OCI-LY7 (cell line): ENCODE data around the gene CHD5. TPM values are rescaled to one million over a fixed set of nuclear protein-coding genes. Genes with fewer than 3 reads are reported as not detected.

Source experiments
- BruUV-seq: library from RNA; stranded (reverse); fragments of 400-500 nt; replicated peaks from 2 replicates; lab custom pipeline; 2021; lab: Mats Ljungman, UMichigan
- CTCF ChIA-PET: fragments of 300-600 bp; sonication (Branson Sonifier 250); formaldehyde crosslinking; loops from one replicate; lab custom pipeline; 2022; ENCODE audit warnings: antibody characterized with exemption; ENCODE audit not compliant: unreplicated experiment; lab: Charles Lee
- POLR2A ChIA-PET: fragments of 300-600 bp; sonication (Branson Sonifier 250); formaldehyde crosslinking; loops from one replicate; lab custom pipeline; 2022; ENCODE audit warnings: antibody characterized with exemption; lab: Charles Lee
- DNase-seq: peaks from one replicate; pipeline ENCODE4 v3.0.0-alpha.2; 2015; ENCODE audit warnings: low spot score
- H2AFZ ChIP-seq: fragments of 200-600 bp; sonication (generic), shearing (Covaris generic); 2 replicates; pipeline ENCODE4 v1.6.1; 2014; ENCODE audit warnings: mild to moderate bottlenecking, antibody characterized with exemption, low read length, moderate library complexity
- H3K27ac ChIP-seq: fragments of 200-600 bp; sonication (generic); 2 replicates; pipeline ENCODE4 v1.5.1; 2014; ENCODE audit warnings: mixed run types, low read depth, mild to moderate bottlenecking, moderate library complexity, low read length, inconsistent platforms; ENCODE audit not compliant: poor library complexity, severe bottlenecking
- H3K36me3 ChIP-seq: fragments of 200-600 bp; sonication (generic); 2 replicates; pipeline ENCODE4 v1.6.1; 2014; ENCODE audit warnings: mild to moderate bottlenecking, antibody characterized with exemption, low read length, moderate library complexity, mixed read lengths; ENCODE audit not compliant: insufficient read depth
- H3K4me1 ChIP-seq: fragments of 200-600 bp; sonication (generic); 2 replicates; pipeline ENCODE4 v1.5.1; 2014; ENCODE audit warnings: mild to moderate bottlenecking, low read length; ENCODE audit not compliant: insufficient read depth, poor library complexity, severe bottlenecking
- H3K4me2 ChIP-seq: fragments of 200-600 bp; sonication (generic); 2 replicates; pipeline ENCODE4 v1.6.1; 2014; ENCODE audit warnings: mild to moderate bottlenecking, low read length
- H3K4me3 ChIP-seq: fragments of 200-600 bp; sonication (generic); 2 replicates; pipeline ENCODE4 v1.5.1; 2014; ENCODE audit warnings: mild to moderate bottlenecking, low read depth, low read length; ENCODE audit not compliant: poor library complexity, severe bottlenecking
- H3K79me2 ChIP-seq: fragments of 200-600 bp; sonication (generic); 2 replicates; pipeline ENCODE4 v1.6.1; 2016; ENCODE audit warnings: low read depth, mild to moderate bottlenecking, low read length, moderate library complexity, mixed read lengths; ENCODE audit not compliant: insufficient read depth
- H3K9me2 ChIP-seq: fragments of 200-600 bp; sonication (generic); 2 replicates; pipeline ENCODE4 v1.6.1; 2016; ENCODE audit warnings: mild to moderate bottlenecking, low read length, mixed read lengths; ENCODE audit not compliant: insufficient read depth
- H3K9me3 ChIP-seq: fragments of 200-600 bp; sonication (generic); 2 replicates; pipeline ENCODE4 v1.6.1; 2014; ENCODE audit warnings: mild to moderate bottlenecking, mixed run types, low read length, mixed read lengths
- H4K20me1 ChIP-seq: fragments of 200-600 bp; sonication (generic); 2 replicates; pipeline ENCODE4 v1.6.1; 2014; ENCODE audit warnings: mild to moderate bottlenecking, antibody characterized with exemption, low read length, moderate library complexity, mixed read lengths; ENCODE audit not compliant: insufficient read depth
- EZH2phosphoT487 ChIP-seq: fragments of 200-600 bp; sonication (generic); IDR thresholded peaks from 2 replicates; pipeline ENCODE4 v1.6.1; 2018; ENCODE audit warnings: low read depth, borderline replicate concordance, mild to moderate bottlenecking, mixed run types, antibody characterized with exemption, low read length, moderate library complexity, mixed read lengths
- intact Hi-C: fragments of 100-400 bp; cut with micrococcal nuclease; formaldehyde crosslinking; loops from one replicate; pipeline ENCODE4 v1.10.0; 2022; ENCODE audit not compliant: unreplicated experiment
- total RNA-seq, 2 experiments: library from RNA; depleted of rRNA in 1 of 2; stranded (reverse); fragments of >200 nt in 1 of 2; shearing (Covaris generic) in 1 of 2; gene quantifications; 2 replicates each; pipeline ENCODE4 v1.2.3, GENCODE V29; 2014 to 2022
- TF ChIP-seq, protein P1 (sequence below): fragments of 200-600 bp; sonication (generic); conservative IDR thresholded peaks from 2 replicates; pipeline ENCODE4 v1.5.1; 2014; ENCODE audit warnings: mild to moderate bottlenecking, antibody characterized with exemption, low read length, moderate library complexity, mixed read lengths

Gene CHD5
- total RNA-seq, 2 experiments from 2014 or later, result 0.19 to 0.38 TPM

GRCh38 chr1:6162773-6163172 lies 17.3 kb downstream of the CHD5 start:
- BruUV-seq, result no TSS peak
- H4K20me1 ChIP-seq, result no peaks in the 10 kb centered on the region
- CTCF ChIA-PET, result no interaction called here

DNA sequence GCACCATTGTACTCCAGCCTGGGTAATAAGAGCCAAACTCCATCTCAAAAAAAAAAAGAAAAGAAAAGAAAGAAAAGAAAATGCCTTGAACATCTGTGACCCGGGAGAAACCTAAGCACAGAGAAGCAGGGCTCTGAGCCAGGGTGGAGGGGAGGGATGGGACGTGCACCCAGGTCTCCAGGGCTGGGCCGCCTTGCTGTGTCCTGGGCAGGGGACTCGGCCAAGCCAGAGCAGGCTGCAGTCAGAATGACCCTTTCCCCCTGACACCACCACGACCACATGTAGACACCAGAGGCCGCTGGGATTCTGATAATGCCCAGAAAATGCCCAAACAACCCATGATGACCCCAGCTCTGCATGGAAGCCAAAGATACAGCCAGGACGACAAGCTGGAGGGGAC lies 17.8 kb downstream of the CHD5 start:
- POLR2A ChIA-PET, result no interaction called here
- no peaks in the 10 kb centered on the region for H3K9me3 ChIP-seq
- H3K4me3 ChIP-seq, result no peak overlapping the region
- H4K20me1 ChIP-seq, result no peaks in the 10 kb centered on the region
- no peak for TF ChIP-seq EZH2phosphoT487
- TF ChIP-seq, protein P1, sequence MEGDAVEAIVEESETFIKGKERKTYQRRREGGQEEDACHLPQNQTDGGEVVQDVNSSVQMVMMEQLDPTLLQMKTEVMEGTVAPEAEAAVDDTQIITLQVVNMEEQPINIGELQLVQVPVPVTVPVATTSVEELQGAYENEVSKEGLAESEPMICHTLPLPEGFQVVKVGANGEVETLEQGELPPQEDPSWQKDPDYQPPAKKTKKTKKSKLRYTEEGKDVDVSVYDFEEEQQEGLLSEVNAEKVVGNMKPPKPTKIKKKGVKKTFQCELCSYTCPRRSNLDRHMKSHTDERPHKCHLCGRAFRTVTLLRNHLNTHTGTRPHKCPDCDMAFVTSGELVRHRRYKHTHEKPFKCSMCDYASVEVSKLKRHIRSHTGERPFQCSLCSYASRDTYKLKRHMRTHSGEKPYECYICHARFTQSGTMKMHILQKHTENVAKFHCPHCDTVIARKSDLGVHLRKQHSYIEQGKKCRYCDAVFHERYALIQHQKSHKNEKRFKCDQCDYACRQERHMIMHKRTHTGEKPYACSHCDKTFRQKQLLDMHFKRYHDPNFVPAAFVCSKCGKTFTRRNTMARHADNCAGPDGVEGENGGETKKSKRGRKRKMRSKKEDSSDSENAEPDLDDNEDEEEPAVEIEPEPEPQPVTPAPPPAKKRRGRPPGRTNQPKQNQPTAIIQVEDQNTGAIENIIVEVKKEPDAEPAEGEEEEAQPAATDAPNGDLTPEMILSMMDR, result no peak
- no peaks in the 10 kb centered on the region for H3K4me1 ChIP-seq
- no peak overlapping the region for H3K27ac ChIP-seq
- H3K9me2 ChIP-seq, result no peaks in the 10 kb centered on the region
- H3K4me2 ChIP-seq, result no peak overlapping the region
- no peaks in the 10 kb centered on the region for H3K79me2 ChIP-seq
- no TSS peak for BruUV-seq
- no peaks in the 10 kb centered on the region for H3K36me3 ChIP-seq
- no peak overlapping the region for H2AFZ ChIP-seq
- no peak for DNase-seq
- intact Hi-C loops, result no loop called here
- CTCF ChIA-PET, result no interaction called here

More at GRCh38 chr1:6162773-6163172, 17.3 kb downstream of the CHD5 start:
- Histone ChIP-seq H3K9me2 (no peaks in the 10 kb centered on the region), H3K4me3 (no peak overlapping the region), H3K27ac (no peak overlapping the region), H3K4me2 (no peak overlapping the region), H3K79me2 (no peaks in the 10 kb centered on the region), H3K36me3 (no peaks in the 10 kb centered on the region), H3K9me3 (no peaks in the 10 kb centered on the region), H2AFZ (no peak overlapping the region), H3K4me1 (no peaks in the 10 kb centered on the region)
- intact Hi-C loops, result no loop called here
- POLR2A ChIA-PET, result no interaction called here
- no peak for DNase-seq
- TF ChIP-seq EZH2phosphoT487, result no peak
- TF ChIP-seq, protein P1, result no peak

GRCh38 chr1:6158181-6158580 lies 21.9 kb downstream of the CHD5 start:
- TF ChIP-seq EZH2phosphoT487, result no peak
- TF ChIP-seq, protein P1, result no peak
- H3K9me3 ChIP-seq, result no peaks in the 10 kb centered on the region
- H2AFZ ChIP-seq, result no peak overlapping the region
- H4K20me1 ChIP-seq, result no peaks in the 10 kb centered on the region
- no TSS peak for BruUV-seq
- no peak overlapping the region for H3K4me3 ChIP-seq
- H3K4me1 ChIP-seq, result no peaks in the 10 kb centered on the region
- DNase-seq, result no peak
- ChIA-PET CTCF (no interaction called here), POLR2A (no interaction called here)
- H3K27ac ChIP-seq, result no peak overlapping the region
- H3K79me2 ChIP-seq, result no peaks in the 10 kb centered on the region
- H3K4me2 ChIP-seq, result no peak overlapping the region
- no peaks in the 10 kb centered on the region for H3K9me2 ChIP-seq
- no peaks in the 10 kb centered on the region for H3K36me3 ChIP-seq
- intact Hi-C loops, result no loop called here
